Retinal pigment epithelial cell (primary cell): ENCODE results near the gene ANO4.

ENCODE experiments used
- DNase-seq: peaks from one replicate; pipeline ENCODE4 v3.0.0-alpha.2; 2010; ENCODE audit warnings: low read depth
- H3K4me3 ChIP-seq: 2 replicates; pipeline ENCODE4 v1.5.1; 2011; ENCODE audit warnings: mild to moderate bottlenecking, low read length, control low read depth, moderate library complexity
- TF ChIP-seq, protein P1 (sequence below): conservative IDR thresholded peaks from 2 replicates; pipeline ENCODE4 v1.5.1; 2011; ENCODE audit warnings: low read depth, low read length, control low read depth, inconsistent platforms

Gene ANO4

DNA sequence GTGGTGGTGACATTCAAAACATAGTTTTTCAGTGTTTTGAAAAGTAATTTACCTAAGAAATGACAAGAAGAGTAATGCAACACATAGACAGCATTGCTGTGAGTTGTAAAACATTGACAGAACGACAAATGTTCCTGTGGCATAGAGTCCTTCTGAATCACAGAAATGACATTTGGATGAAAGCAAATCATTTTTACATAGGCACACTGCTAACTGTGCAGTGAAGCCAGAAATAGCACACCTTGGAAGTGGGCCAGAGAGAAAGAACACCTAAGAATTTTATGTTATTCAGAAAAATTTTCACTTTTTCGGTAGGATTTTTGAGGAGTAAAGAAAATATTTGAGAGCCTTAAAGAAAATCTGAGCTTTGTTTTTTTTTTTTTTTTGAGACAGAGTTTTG, 100.6 kb downstream of the ANO4 start:
- H3K4me3 ChIP-seq: no peak overlapping the region
- TF ChIP-seq, protein P1, sequence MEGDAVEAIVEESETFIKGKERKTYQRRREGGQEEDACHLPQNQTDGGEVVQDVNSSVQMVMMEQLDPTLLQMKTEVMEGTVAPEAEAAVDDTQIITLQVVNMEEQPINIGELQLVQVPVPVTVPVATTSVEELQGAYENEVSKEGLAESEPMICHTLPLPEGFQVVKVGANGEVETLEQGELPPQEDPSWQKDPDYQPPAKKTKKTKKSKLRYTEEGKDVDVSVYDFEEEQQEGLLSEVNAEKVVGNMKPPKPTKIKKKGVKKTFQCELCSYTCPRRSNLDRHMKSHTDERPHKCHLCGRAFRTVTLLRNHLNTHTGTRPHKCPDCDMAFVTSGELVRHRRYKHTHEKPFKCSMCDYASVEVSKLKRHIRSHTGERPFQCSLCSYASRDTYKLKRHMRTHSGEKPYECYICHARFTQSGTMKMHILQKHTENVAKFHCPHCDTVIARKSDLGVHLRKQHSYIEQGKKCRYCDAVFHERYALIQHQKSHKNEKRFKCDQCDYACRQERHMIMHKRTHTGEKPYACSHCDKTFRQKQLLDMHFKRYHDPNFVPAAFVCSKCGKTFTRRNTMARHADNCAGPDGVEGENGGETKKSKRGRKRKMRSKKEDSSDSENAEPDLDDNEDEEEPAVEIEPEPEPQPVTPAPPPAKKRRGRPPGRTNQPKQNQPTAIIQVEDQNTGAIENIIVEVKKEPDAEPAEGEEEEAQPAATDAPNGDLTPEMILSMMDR: no peak
- DNase-seq: no peak

DNA sequence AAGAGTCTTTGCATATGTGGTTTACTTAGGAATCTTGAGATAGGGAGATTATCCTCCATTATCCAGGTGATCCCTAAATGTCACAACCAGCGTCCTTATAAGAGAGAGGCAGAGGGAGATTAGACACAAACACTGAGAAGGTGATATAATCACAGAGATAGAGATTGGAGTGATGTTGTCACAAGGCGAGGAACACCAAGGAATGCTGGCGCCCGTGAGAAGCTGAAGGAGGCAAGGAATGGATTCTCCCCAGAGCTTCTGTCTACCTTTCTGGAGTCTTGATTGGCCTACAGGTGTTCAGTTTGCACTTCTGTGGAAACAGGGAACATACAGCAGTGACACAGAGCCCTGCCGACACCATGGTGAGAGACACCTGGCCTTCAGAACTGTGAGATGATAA, 101.6 kb downstream of the ANO4 start:
- H3K4me3 ChIP-seq: no peak overlapping the region
- DNase-seq: no peak
- TF ChIP-seq, protein P1: no peak

DNA sequence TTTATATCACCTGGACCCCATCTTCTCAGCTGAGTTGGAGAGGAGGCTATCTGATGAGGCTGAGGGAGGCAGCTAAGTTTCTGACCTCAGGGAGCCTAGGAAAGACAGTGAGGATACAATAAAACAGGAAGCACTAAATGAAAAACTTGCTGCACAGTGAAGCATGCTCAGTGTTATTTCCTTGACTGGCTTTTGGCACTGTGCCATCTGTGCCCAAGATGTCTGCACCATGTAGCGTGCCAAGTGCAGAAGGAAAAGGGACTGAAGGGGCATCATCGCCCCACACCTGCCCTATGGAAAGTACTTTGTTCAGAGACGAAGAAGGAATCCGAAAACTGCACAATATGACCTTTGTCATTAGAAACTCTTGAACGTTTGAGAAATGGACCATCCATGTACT, 102.7 kb downstream of the ANO4 start:
- TF ChIP-seq, protein P1: no peak
- no peak for DNase-seq

DNA sequence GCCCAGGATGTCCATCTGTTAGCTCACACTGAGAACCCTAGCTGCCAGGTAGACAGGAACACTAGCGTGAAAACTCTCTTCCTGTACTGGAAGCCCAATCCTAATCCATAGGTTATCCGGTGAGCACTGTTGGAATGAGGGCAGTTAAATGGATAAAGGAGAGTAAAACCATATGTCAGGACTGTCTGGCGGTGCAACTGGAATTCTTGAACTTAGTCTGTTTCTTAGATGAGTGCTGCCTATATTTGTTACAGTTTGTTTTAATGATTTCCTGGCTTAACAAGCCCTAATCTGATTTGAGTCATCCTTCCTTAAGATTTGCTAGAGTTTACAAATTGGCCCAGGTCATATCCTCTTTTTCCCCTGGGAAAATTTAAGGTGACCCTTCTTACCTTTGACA, 104.7 kb downstream of the ANO4 start:
- H3K4me3 ChIP-seq: no peak overlapping the region
- no peak for DNase-seq
- TF ChIP-seq, protein P1: no peak

More for the DNA sequence above, 102.7 kb downstream of the ANO4 start:
- H3K4me3 ChIP-seq: no peak overlapping the region

DNA sequence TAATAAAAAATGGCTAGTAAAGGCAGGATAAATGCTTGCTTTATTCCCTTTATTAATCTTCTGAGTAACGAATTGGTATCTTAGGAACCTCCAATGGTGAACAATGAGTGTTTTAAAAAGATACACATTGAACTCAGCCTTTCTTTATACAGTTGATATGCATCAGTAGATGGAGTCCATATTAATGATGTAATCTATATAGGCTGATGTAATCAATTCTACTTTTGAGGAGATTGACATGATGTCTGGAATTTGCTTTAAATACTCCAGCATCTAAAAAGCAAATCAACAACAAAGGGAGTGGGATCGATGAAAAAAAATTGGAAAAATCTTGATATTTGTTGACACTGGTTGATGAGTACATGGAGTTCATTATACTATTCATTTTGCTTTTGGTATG, 106.2 kb downstream of the ANO4 start:
- TF ChIP-seq, protein P1: no peak
- no peak overlapping the region for H3K4me3 ChIP-seq
- no peak for DNase-seq

DNA sequence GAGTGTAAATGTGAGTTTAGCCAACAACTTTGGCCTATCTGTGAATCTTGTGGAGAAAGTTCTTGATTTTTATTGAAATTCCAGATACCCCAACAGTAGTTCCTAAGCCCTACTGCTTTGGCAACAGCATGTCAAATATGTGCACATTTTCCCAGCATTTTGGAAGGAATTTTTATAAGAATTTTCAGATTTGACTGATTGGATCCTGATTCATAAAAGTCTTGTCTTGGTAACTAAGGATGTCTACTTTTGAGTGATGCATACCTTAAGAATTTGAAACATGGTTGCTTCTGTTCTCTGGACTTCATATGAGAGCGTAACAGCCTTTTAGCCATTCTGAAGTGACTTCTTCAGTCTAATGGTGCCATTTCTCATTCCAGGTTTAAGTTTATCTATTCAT, 106.7 kb downstream of the ANO4 start:
- no peak for DNase-seq
- TF ChIP-seq, protein P1: no peak
- H3K4me3 ChIP-seq: no peak overlapping the region

DNA sequence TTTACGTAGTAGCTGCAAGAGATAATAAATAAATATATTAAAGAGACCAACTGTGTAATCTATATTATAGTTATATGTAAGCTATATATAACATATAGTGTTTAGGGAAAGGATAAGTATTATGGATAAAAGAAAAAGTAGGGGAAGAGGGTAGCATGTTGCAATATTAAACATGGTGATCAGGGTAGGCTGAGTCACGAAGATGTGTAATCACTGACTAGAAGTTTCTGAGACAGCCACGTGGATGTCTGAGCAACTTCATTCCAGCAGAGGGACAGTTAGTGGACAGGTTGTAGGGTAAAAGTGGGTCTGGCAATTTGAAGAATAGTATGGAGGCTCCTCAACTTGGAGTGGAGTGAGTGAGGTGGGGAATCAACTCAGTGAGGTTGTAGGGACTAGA, 109.7 kb downstream of the ANO4 start:
- TF ChIP-seq, protein P1: no peak
- no peak overlapping the region for H3K4me3 ChIP-seq
- DNase-seq: no peak
